ENCODE results near the gene HS1BP3. TPM values are rescaled to one million over a fixed set of nuclear protein-coding genes. Genes with fewer than 3 reads are reported as not detected.
A peak's percentile ranks its signal among the peaks of the same experiment; 100 is the strongest.

The HS1BP3 gene
- total and polyA plus RNA-seq, 2 of the 13 experiments (the other 11 are each of a cell fraction or from before 2014, with no cell fraction given) = 15.2 to 22.0 TPM

GRCh38 chr2:20596973-20597859, 53.7 kb downstream of the HS1BP3 start (continued):
- TF ChIP-seq ZNF276 (CRISPR knock-in tag; IDR thresholded peaks at IDR 0.05; ENCODE audit: low read depth) = peak; percentile 95
- TF ChIP-seq ELK4 (CRISPR knock-in tag; IDR thresholded peaks at IDR 0.05; ENCODE audit: borderline replicate concordance) = no peak
- TF ChIP-seq HHEX (CRISPR knock-in tag; IDR thresholded peaks at IDR 0.05) = peak; percentile 68
- TF ChIP-seq SRSF4 (IDR thresholded peaks at IDR 0.05; ENCODE audit: low read depth, low read length, poor library complexity, severe bottlenecking) = no peak
- peak; percentile 94 for TF ChIP-seq SP5 (CRISPR knock-in tag; IDR thresholded peaks at IDR 0.05; ENCODE audit: borderline replicate concordance, low read depth)
- TF ChIP-seq ISL2 (CRISPR knock-in tag; IDR thresholded peaks at IDR 0.05) = peak; percentile 62
- TF ChIP-seq PCBP2 (optimal IDR thresholded peaks at IDR 0.05; ENCODE audit: low read depth, low read length, poor library complexity, severe bottlenecking) = no peak
- TF ChIP-seq FOXJ3 (CRISPR knock-in tag; IDR thresholded peaks at IDR 0.05; ENCODE audit: borderline replicate concordance) = peak; percentile 89
- TF ChIP-seq MED13 (CRISPR knock-in tag; IDR thresholded peaks at IDR 0.05) = peak; percentile 86
- TF ChIP-seq ZNF124 (CRISPR knock-in tag; IDR thresholded peaks at IDR 0.05) = peak; percentile 94
- TF ChIP-seq ZNF414 (CRISPR knock-in tag; IDR thresholded peaks at IDR 0.05) = peak; percentile 93; the same call in 1 of the 2 replicates
- no peak for TF ChIP-seq SRSF9 (IDR thresholded peaks at IDR 0.05; ENCODE audit: borderline replicate concordance, insufficient read depth, low read depth, low read length, poor library complexity, severe bottlenecking)
- TF ChIP-seq ZNF841 (CRISPR knock-in tag; IDR thresholded peaks at IDR 0.05; ENCODE audit: borderline replicate concordance) = no peak
- peak; percentile 75; the same call in 1 of the 2 replicates for TF ChIP-seq TFAP4 (IDR thresholded peaks at IDR 0.05; ENCODE audit: borderline replicate concordance, low read depth)
- TF ChIP-seq ZNF235 (CRISPR knock-in tag; IDR thresholded peaks at IDR 0.05; ENCODE audit: borderline replicate concordance) = no peak; the same call in 1 of the 2 replicates
- no peak for TF ChIP-seq NFIB (CRISPR knock-in tag; IDR thresholded peaks at IDR 0.05; ENCODE audit: borderline replicate concordance)
- TF ChIP-seq MZF1 (CRISPR knock-in tag; IDR thresholded peaks at IDR 0.05; ENCODE audit: borderline replicate concordance) = peak; percentile 65; the same call in 1 of the 2 replicates
- TF ChIP-seq EEA1 (CRISPR knock-in tag; IDR thresholded peaks at IDR 0.05; ENCODE audit: borderline replicate concordance) = no peak
- TF ChIP-seq ZNF564 (CRISPR knock-in tag; IDR thresholded peaks at IDR 0.05) = peak; percentile 30; the same call in 1 of the 2 replicates
- no peak for TF ChIP-seq ZNF850 (CRISPR knock-in tag; conservative IDR thresholded peaks at IDR 0.05)
- no peak for TF ChIP-seq SATB2 (CRISPR knock-in tag; IDR thresholded peaks at IDR 0.05)
- peak; percentile 81 for TF ChIP-seq ZNF784 (CRISPR knock-in tag; IDR thresholded peaks at IDR 0.05; ENCODE audit: borderline replicate concordance)
- peak; percentile 97 for TF ChIP-seq ZNF430 (CRISPR knock-in tag; IDR thresholded peaks at IDR 0.05)
- no peak for TF ChIP-seq MBD4 (IDR thresholded peaks at IDR 0.05; ENCODE audit: borderline replicate concordance, low read length)

All from HepG2 (cell line).